Ovary (tissue), 3 donors: ENCODE data around the gene LRRC4C.

ENCODE experiments used
- POLR2A ChIP-seq: fragments of 450-650 bp; IDR thresholded peaks from one replicate; pipeline ENCODE4 v1.6.1; 2017; ENCODE audit warnings: antibody characterized with exemption, mild to moderate bottlenecking, moderate library complexity
- TF ChIP-seq, protein P1 (sequence below), 3 donors: fragments of 450-650 bp in 2 of 3; fragments of 200-600 bp in 1 of 3; IDR thresholded peaks; one replicate each; pipeline versions ENCODE4 v1.5.1 to v1.8.0; 2016 to 2022; ENCODE audit warnings: antibody characterized with exemption in 3 of 3, mild to moderate bottlenecking in 1 of 3
- donor health status: DM: no; HTN: no; CAD: no.

- TF ChIP-seq, protein P1, sequence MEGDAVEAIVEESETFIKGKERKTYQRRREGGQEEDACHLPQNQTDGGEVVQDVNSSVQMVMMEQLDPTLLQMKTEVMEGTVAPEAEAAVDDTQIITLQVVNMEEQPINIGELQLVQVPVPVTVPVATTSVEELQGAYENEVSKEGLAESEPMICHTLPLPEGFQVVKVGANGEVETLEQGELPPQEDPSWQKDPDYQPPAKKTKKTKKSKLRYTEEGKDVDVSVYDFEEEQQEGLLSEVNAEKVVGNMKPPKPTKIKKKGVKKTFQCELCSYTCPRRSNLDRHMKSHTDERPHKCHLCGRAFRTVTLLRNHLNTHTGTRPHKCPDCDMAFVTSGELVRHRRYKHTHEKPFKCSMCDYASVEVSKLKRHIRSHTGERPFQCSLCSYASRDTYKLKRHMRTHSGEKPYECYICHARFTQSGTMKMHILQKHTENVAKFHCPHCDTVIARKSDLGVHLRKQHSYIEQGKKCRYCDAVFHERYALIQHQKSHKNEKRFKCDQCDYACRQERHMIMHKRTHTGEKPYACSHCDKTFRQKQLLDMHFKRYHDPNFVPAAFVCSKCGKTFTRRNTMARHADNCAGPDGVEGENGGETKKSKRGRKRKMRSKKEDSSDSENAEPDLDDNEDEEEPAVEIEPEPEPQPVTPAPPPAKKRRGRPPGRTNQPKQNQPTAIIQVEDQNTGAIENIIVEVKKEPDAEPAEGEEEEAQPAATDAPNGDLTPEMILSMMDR (IDR thresholded peaks at IDR 0.05) = no peak
- TF ChIP-seq POLR2A = no peak
Observed at GRCh38 chr11:40683010-40683409, 776.4 kb downstream of the LRRC4C start.
